ENCODE data around the gene NINJ2.
"Not testable (repeated sequence)": the region's sequence is repeated elsewhere in the genome, so short reads cannot be mapped to it uniquely, and the experiment has no call there.

The NINJ2 gene

DNA sequence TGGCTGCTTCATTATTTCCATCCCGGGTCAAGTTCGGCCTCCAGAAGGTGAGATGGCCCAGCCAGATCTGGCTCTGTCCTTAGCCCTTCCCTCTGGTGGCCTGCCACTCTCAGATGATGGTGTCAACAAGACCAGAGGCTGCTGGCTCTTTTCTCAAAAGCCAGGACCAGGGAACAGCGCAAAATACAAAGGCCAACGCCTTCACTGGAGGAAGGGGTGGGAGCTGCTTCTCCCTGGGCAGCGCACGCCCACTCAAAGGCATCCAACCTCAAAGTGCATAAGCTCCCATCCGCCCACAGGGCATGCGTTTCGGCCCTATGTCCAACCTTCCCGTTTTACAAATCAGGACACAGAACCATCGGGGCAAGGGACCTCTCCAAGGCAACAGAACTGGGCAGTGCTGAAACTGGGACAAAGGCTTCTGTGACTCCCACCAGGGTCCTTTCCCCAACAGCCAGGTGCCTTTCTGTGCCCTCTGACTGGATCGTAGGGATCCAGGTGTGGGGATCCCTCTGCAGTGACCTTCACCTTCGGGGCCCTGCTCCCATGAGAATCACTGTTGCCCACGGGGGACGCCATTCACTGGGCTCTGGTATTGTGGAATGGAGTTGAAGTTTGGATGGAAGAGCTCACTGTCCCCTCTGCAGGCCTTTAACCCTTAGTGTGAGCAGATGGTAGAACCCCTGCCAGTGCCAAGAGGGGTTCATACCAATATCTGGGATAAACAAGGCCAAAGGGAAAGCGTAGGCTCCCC lies 76.8 kb downstream of the NINJ2 start:
- no peak for DNase-seq (ENCODE audit: low read depth, low spot score)

- DNase-seq (ENCODE audit: low read depth, low spot score) = no peak
Observed at GRCh38 chr12:585062-586061, 77.9 kb downstream of the NINJ2 start.

DNA sequence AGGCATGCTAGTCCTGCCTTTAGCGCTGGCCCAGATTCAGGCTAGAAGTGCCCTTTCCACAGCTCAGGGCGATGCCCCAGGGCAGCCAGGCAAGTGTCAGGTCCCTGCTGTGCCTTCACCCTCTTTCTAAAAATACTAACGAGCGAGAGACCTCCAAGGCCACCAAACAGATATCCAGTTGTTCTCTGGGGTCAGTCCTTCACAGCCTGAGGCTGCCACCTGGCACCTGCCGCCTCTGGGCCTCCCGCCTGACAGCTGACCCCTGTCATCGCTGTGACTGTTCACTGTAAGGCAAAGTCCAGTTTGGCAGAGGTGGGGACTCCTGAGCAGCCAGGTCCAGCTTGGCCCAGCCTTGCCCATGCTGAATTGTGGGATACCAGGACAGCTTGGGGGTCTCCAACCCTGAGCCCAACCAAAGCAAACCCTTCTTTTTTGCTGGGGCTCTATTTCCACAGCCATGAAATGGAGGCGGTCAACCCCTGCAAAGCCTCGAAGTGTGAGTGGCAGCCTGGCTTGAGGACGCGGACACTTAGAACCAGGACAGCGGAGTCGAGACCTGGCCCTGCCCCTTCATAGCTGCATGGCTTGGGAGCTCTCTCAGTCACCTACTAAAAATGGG lies 79.9 kb downstream of the NINJ2 start:
- DNase-seq (ENCODE audit: low read depth, low spot score) = no peak

- DNase-seq (ENCODE audit: low read depth, low spot score) = no peak
Observed at GRCh38 chr12:581746-582145, 81.5 kb downstream of the NINJ2 start.

DNA sequence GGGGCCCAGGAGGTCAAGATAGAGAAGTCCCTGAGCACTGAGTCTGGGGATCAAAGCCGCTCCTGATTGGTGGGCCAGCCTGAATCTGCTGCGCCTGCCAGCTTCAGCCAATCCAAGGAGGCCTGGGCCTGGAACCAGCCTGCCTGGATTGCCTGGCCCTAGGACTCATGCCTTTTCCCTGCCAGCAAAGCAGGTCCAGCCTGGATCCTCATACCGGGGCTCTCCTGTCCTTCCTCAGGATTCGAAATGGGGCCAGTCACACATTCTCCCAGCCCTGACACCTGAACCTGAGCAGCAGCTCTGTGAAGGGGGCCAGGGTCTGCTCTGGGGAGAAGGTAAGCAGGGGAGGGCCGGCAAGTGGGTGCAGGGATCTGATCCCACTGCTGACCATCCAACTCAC lies 81.9 kb downstream of the NINJ2 start:
- no peak for DNase-seq (ENCODE audit: low read depth, low spot score)

GRCh38 chr12:580813-581212 lies 82.4 kb downstream of the NINJ2 start:
- no peak for DNase-seq (ENCODE audit: low read depth, low spot score)

- no peak for DNase-seq (ENCODE audit: low read depth, low spot score)
Observed at GRCh38 chr12:579420-580110, 83.7 kb downstream of the NINJ2 start.

GRCh38 chr12:578748-579419 lies 84.4 kb downstream of the NINJ2 start:
- DNase-seq (ENCODE audit: low read depth, low spot score) = no peak

- not testable (repeated sequence) for DNase-seq (ENCODE audit: low read depth, low spot score)
Observed at GRCh38 chr12:577994-578747, 85.1 kb downstream of the NINJ2 start.

DNA sequence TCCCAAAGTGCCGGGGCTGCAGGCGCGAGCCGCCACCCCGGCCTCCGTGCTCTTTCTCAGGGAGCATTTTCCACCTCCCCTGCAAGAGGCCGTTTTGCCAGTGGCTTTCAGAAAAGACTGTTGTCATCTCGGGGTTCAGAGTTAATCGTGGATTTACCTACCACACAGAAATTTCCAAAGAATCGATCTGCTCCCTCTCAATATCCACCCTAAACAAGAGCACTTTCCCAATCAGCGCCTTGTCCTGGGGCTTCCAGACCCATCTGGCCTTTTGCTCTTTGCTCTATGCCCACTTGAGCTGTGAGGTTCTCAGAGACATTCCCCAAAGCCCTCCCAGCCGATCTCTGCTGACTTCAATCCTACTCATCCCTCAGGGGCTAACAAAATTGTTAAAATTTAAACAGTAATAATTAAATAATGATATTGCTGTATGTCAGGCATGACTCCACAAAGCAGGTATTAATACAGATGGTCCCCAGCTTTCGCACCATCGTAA lies 86.6 kb downstream of the NINJ2 start:
- DNase-seq (ENCODE audit: low read depth, low spot score) = no peak

DNA sequence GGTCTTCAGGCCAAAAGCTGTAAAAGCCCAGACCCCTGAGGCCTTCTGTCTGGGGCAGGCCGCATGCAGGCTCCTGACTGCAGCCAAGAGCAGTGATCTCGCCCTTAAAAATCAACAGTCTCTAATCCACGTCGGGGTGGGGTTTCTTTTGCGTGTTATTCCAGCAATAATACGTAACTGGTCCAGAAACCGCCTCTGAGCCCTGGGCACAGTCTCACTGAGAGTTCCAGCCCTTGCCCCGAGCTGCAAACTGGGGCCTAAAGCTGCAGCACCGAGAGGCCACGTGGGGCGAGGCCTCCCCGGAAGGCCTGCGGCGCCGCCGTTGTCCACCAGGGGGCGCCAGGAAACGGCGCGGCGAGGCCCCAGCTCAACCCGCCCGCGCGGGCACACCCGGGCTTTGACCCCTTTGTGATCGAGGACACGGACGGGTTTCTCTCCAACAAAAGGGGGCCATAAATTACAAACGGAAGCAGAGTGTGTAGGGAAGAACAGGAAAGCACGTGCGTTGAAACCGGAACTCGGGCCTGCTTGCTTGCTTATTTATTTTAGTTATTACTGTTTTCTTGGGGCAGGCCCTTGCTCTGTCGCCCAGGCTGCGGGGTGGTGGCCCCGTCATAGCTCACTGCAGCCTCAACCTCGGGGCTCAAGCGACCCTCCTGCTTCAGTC lies 87.2 kb downstream of the NINJ2 start:
- peak; percentile 65 for DNase-seq (ENCODE audit: low read depth, low spot score)

- DNase-seq (ENCODE audit: low read depth, low spot score) = no peak
Observed at GRCh38 chr12:575129-575502, 88.1 kb downstream of the NINJ2 start.

DNA sequence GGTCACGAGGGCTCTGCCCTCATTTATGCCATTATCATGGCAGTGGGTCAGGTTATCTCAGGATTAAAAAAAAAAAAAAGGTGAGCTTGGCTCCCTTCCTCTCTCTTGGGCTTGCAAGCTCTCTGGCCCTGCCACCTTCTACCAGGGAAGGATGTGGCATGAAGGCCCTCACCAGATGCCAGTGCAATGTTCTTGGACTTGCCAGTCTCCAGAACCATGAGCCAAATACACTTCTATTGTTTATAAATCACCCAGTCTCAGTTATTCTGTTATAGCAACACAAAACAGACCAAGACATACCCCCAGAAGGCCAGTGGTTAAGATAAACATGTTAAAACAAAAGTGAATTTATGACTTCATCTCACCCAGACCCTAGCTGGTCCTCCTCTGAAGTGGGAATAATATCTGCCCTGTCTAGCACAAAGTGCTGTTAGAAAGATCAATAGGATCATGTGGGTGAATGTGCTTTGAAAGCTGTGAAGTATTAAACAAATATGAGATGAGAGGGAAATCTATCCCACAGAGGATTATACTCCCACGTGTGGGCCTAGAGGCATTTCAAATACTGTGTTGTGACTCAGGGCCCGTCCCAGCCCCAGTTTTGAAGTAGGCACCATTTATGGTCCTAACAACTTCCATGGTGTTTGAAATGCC lies 88.6 kb downstream of the NINJ2 start:
- DNase-seq (ENCODE audit: low read depth, low spot score) = no peak

- DNase-seq (ENCODE audit: low read depth, low spot score) = no peak
Observed at GRCh38 chr12:573232-573631, 90.0 kb downstream of the NINJ2 start.

DNA sequence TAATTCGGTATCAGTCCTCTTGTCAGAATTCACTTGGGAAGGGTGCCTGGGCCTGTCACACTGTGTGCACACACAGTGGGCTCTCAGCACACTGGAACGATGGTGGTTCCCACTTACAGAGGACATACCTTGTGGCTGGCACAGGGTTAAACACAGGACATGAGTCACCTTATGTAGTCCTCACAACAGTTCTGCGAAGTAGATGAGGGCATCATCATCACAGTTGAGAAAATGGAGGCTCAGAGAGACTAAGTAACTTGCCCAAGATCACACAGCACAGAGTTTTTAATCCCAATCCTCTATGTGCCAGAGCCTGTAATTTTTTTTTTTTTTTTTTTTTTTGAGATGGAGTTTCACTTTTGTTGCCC lies 90.7 kb downstream of the NINJ2 start:
- DNase-seq (ENCODE audit: low read depth, low spot score) = no peak

DNA sequence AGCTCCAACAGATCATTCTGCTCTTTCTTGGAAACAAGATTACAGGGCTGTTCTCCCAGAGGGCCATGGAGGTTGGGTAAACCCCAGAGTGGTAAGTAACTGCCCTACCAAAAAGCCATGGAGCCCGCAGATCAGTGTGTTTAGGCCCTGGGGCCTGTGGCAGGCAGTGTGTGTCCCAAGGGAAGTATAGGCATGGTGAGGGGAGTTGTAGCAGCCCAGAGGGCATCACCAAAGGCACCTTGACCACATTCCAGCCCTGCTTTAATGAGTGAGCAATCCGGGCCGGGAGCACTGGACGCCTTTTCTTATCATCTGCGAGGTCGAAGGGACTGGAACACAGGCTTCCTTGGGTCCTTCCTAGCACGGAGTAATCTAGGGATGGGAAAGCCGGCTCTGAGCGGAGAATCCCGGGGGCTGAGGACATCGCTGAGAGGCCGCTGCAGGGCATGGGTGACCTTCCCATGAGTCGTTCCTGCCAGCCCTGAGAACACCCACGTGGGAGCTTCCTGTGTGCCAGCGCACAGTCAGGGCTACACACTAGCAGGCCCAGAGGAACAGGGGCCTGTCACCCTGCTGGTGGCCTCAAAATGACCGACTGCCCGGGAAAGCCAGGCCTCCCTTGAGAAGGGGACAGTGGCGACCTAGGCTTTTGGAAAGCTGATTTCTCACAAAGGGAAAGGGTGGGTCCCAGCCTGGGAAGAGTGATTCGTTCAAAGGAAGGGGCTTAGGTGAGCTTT lies 91.3 kb downstream of the NINJ2 start:
- DNase-seq (ENCODE audit: low read depth, low spot score) = no peak

GRCh38 chr12:570921-571794 lies 92.1 kb downstream of the NINJ2 start:
- no peak for DNase-seq (ENCODE audit: low read depth, low spot score)
